H1 (cell line): ENCODE data around the gene DYNC2H1. TPM values are rescaled to one million over a fixed set of nuclear protein-coding genes. Genes with fewer than 3 reads are reported as not detected.
A peak's percentile ranks its signal among the peaks of the same experiment; 100 is the strongest.

ENCODE experiments used
- CTCF ChIA-PET: fragments of 300-600 bp; sonication (Branson Sonifier 250); formaldehyde crosslinking; loops from one replicate; lab custom pipeline; 2021; ENCODE audit not compliant: partially characterized antibody; lab: Charles Lee
- POLR2A ChIA-PET: fragments of 300-600 bp; sonication (Branson Sonifier 250); formaldehyde crosslinking; loops from one replicate; lab custom pipeline; 2021; ENCODE audit warnings: inconsistent platforms; ENCODE audit not compliant: partially characterized antibody; lab: Charles Lee
- DNase-seq, 2 experiments: peaks; one replicate each; pipeline versions ENCODE4 v3.0.0 to v3.0.0-alpha.2; 2010 to 2022; ENCODE audit warnings: low spot score in 2 of 2, low read depth in 1 of 2, mixed read lengths in 1 of 2
- FAIRE-seq: peaks from 2 replicates; lab custom pipeline; 2011; peaks lifted over from hg19 to GRCh38; lab: Jason Lieb, UNC
- H2AFZ ChIP-seq: 2 replicates; pipeline ENCODE4 v1.8.1; 2012; ENCODE audit warnings: low read length, inconsistent platforms
- H2AK5ac ChIP-seq: 2 replicates; pipeline ENCODE4 v1.6.1; 2013; ENCODE audit warnings: low read depth, low read length
- H2BK120ac ChIP-seq: replicated peaks from 2 replicates; pipeline ENCODE3; 2013; ENCODE audit warnings: low read depth, low read length, inconsistent platforms
- H2BK12ac ChIP-seq: 2 replicates; pipeline ENCODE4 v1.6.1; 2013; ENCODE audit warnings: low read depth, low read length
- H2BK15ac ChIP-seq: 2 replicates; pipeline ENCODE4 v1.6.1; 2013; ENCODE audit warnings: low read length
- H2BK20ac ChIP-seq: 2 replicates; pipeline ENCODE4 v1.6.1; 2013; ENCODE audit warnings: low read length
- H2BK5ac ChIP-seq: 2 replicates; pipeline ENCODE4 v1.6.1; 2013; ENCODE audit warnings: low read depth, low read length
- H3K14ac ChIP-seq: 2 replicates; pipeline ENCODE4 v1.6.1; 2013; ENCODE audit warnings: inconsistent platforms; ENCODE audit not compliant: insufficient read length
- H3K18ac ChIP-seq: 2 replicates; pipeline ENCODE4 v1.6.1; 2013; ENCODE audit warnings: low read length; ENCODE audit errors: extremely low read depth
- H3K23ac ChIP-seq: 2 replicates; pipeline ENCODE4 v1.6.1; 2013; ENCODE audit warnings: inconsistent platforms; ENCODE audit not compliant: insufficient read length
- H3K23me2 ChIP-seq: 2 replicates; pipeline ENCODE4 v1.6.1; 2013; ENCODE audit warnings: low read depth, low read length
- H3K27ac ChIP-seq: 2 replicates; pipeline ENCODE4 v1.6.1; 2011; ENCODE audit warnings: low read depth, low read length, inconsistent platforms
- H3K27me3 ChIP-seq, 4 experiments: replicated peaks in 1 of 4; 1 replicate in 1 of 4; 2 replicates in 3 of 4; pipeline versions ENCODE4 v1.6.1 to v1.8.1; 2011 to 2013; ENCODE audit warnings: low read length in 3 of 4, mild to moderate bottlenecking in 3 of 4, inconsistent platforms in 2 of 4, mixed read lengths in 2 of 4, moderate library complexity in 1 of 4; ENCODE audit not compliant: control insufficient read depth in 3 of 4, insufficient read depth in 3 of 4; ENCODE audit errors: extremely low read depth in 1 of 4
- H3K36me3 ChIP-seq, 4 experiments: 2 replicates each; pipeline versions ENCODE4 v1.6.1 to v1.8.1; 2011 to 2013; ENCODE audit warnings: mild to moderate bottlenecking in 4 of 4, low read length in 3 of 4, moderate library complexity in 2 of 4, control low read depth in 1 of 4, inconsistent platforms in 1 of 4; ENCODE audit not compliant: insufficient read depth in 4 of 4, control insufficient read depth in 2 of 4
- H3K4ac ChIP-seq: replicated peaks from 2 replicates; pipeline ENCODE3; 2013; ENCODE audit warnings: low read length, low read depth, mixed read lengths, inconsistent platforms; ENCODE audit not compliant: insufficient read length
- H3K4me1 ChIP-seq, 4 experiments: replicated peaks in 1 of 4; 1 replicate in 1 of 4; 2 replicates in 3 of 4; pipeline versions ENCODE4 v1.6.1 to v1.8.1; 2011 to 2013; ENCODE audit warnings: low read length in 3 of 4, inconsistent platforms in 2 of 4, mixed read lengths in 1 of 4; ENCODE audit not compliant: insufficient read depth in 4 of 4, control insufficient read depth in 3 of 4
- H3K4me2 ChIP-seq, 2 experiments: 2 replicates each; pipeline versions ENCODE4 v1.6.1 to v1.8.1; 2011 to 2013; ENCODE audit warnings: low read depth in 2 of 2, low read length in 2 of 2, control low read depth in 1 of 2, inconsistent platforms in 1 of 2, mild to moderate bottlenecking in 1 of 2; ENCODE audit not compliant: insufficient read depth in 1 of 2
- H3K4me3 ChIP-seq, 4 experiments: fragments of 200-600, 300-600 bp in 1 of 4; sonication (generic), shearing (Covaris generic), sonication (Bioruptor Twin) in 1 of 4; 2 replicates each; pipeline versions ENCODE4 v1.5.1 to v1.8.1; 2011 to 2016; ENCODE audit warnings: low read length in 4 of 4, low read depth in 3 of 4, control low read depth in 2 of 4, inconsistent platforms in 2 of 4, mild to moderate bottlenecking in 2 of 4, mixed read lengths in 1 of 4, moderate library complexity in 1 of 4; ENCODE audit not compliant: insufficient read depth in 2 of 4; ENCODE audit errors: extremely low read depth in 1 of 4
- H3K56ac ChIP-seq: replicated peaks from 2 replicates; pipeline ENCODE3; 2013; ENCODE audit warnings: low read depth, mild to moderate bottlenecking, mixed read lengths, low read length, inconsistent platforms; ENCODE audit not compliant: insufficient read length
- H3K79me1 ChIP-seq: 2 replicates; pipeline ENCODE4 v1.6.1; 2013; ENCODE audit warnings: low read depth, low read length, control low read depth
- H3K79me2 ChIP-seq, 2 experiments: 2 replicates each; pipeline versions ENCODE4 v1.6.1 to v1.8.1; 2012 to 2013; ENCODE audit warnings: low read length in 2 of 2, mild to moderate bottlenecking in 2 of 2, inconsistent platforms in 1 of 2; ENCODE audit not compliant: insufficient read depth in 2 of 2, control insufficient read depth in 1 of 2
- H3K9ac ChIP-seq, 4 experiments: replicated peaks in 1 of 4; 1 replicate in 1 of 4; 2 replicates in 3 of 4; pipeline versions ENCODE4 v1.6.1 to v1.8.1; 2011 to 2013; ENCODE audit warnings: low read depth in 3 of 4, low read length in 3 of 4, control low read depth in 2 of 4, mild to moderate bottlenecking in 2 of 4, moderate library complexity in 2 of 4, inconsistent platforms in 1 of 4; ENCODE audit errors: extremely low read depth in 1 of 4
- H3K9me3 ChIP-seq, 2 experiments: 2 replicates each; pipeline versions ENCODE4 v1.6.1 to v1.8.1; 2012 to 2013; ENCODE audit warnings: mild to moderate bottlenecking in 2 of 2, moderate library complexity in 2 of 2, control low read depth in 1 of 2, inconsistent platforms in 1 of 2, low read depth in 1 of 2, low read length in 1 of 2, mixed read lengths in 1 of 2; ENCODE audit not compliant: insufficient read depth in 2 of 2
- H4K20me1 ChIP-seq, 2 experiments: replicated peaks in 1 of 2; 2 replicates each; pipeline versions ENCODE3 to v1.8.1; 2011 to 2013; ENCODE audit warnings: inconsistent platforms in 2 of 2, low read length in 2 of 2, mild to moderate bottlenecking in 1 of 2; ENCODE audit not compliant: insufficient read depth in 2 of 2, control insufficient read depth in 1 of 2
- H4K5ac ChIP-seq: 2 replicates; pipeline ENCODE4 v1.6.1; 2013; ENCODE audit warnings: low read length, low read depth, mixed read lengths, inconsistent platforms; ENCODE audit not compliant: insufficient read length
- H4K8ac ChIP-seq: 2 replicates; pipeline ENCODE4 v1.8.0; 2013; ENCODE audit warnings: mild to moderate bottlenecking, moderate library complexity, low read length, inconsistent platforms; ENCODE audit not compliant: insufficient read depth; ENCODE audit errors: extremely low read depth
- H4K91ac ChIP-seq: replicated peaks from 2 replicates; pipeline ENCODE3; 2013; ENCODE audit warnings: low read length, mixed read lengths, inconsistent platforms; ENCODE audit not compliant: insufficient read length
- CBX5 ChIP-seq: fragments of 300-800, 300-1000 bp; sonication (generic); IDR thresholded peaks from 2 replicates; pipeline ENCODE4 v1.7.1; 2016; ENCODE audit warnings: antibody characterized with exemption, low read length, low read depth
- RAD21 ChIP-seq, 2 experiments: IDR thresholded peaks in 1 of 2; conservative IDR thresholded peaks in 1 of 2; 2 replicates each; pipeline ENCODE4 v1.6.1; 2011; ENCODE audit warnings: low read depth in 2 of 2, low read length in 2 of 2, improper control_type of control experiment in 1 of 2, inconsistent platforms in 1 of 2, mild to moderate bottlenecking in 1 of 2, moderate library complexity in 1 of 2
- ZNF274 ChIP-seq: IDR thresholded peaks from 2 replicates; pipeline ENCODE4 v1.7.0; 2012; ENCODE audit warnings: low read length, borderline replicate concordance; ENCODE audit errors: extremely low read depth
- WGBS, 2 experiments: shearing (Covaris generic) in 1 of 2; methylation state at CpG; one replicate each; pipeline versions ENCODE4 v1.1.6 to v1.1.7; 2013 to 2015; ENCODE audit warnings: low lambda C conversion rate in 2 of 2, mixed read lengths in 2 of 2, inconsistent platforms in 1 of 2, low coverage in 1 of 2, missing lambda C conversion rate in 1 of 2; ENCODE audit not compliant: insufficient replicate concordance in 2 of 2, insufficient coverage in 1 of 2, insufficient read length in 1 of 2; ENCODE audit errors: extremely low coverage in 1 of 2, missing lambda C conversion rate in 1 of 2; 5-methylcytosine and 5-hydroxymethylcytosine counted together
- polyA plus RNA-seq, 7 experiments: library from polyadenylated mRNA; depleted of rRNA in 3 of 7; stranded (reverse) in 5 of 7; unstranded in 2 of 7; fragments of >200 nt in 5 of 7; fragments of 200-250 nt in 2 of 7; gene quantifications; 1 replicate in 5 of 7; 2 replicates in 1 of 7; 4 replicates in 1 of 7; pipeline versions ENCODE4 v1.2.1 to v1.2.3, GENCODE V29; 2011 to 2013; ENCODE audit warnings: missing spikeins in 2 of 7, mixed read lengths in 2 of 7
- total RNA-seq: library from RNA; stranded (reverse); fragmentation: NEBNext Ultra II Directional; extraction: Animal tissue kit (Norgen Biotek cat#: 25700); gene quantifications from 2 replicates; pipeline ENCODE4 v1.2.1, GENCODE V29; 2021
- TF ChIP-seq, protein P1 (sequence below), 3 experiments: IDR thresholded peaks; 1 replicate in 2 of 3; 2 replicates in 1 of 3; pipeline versions ENCODE4 v1.5.1 to v1.6.1; 2011; ENCODE audit warnings: low read length in 3 of 3, mild to moderate bottlenecking in 3 of 3, inconsistent platforms in 2 of 3, low read depth in 1 of 3, moderate library complexity in 1 of 3; ENCODE audit not compliant: insufficient read depth in 1 of 3; ENCODE audit errors: control extremely low read depth in 1 of 3

The DYNC2H1 gene
- total and polyA plus RNA-seq, 2 of the 8 experiments (the other 6 are each of a cell fraction or from before 2014, with no cell fraction given) = 6.2 to 12.0 TPM

DNA sequence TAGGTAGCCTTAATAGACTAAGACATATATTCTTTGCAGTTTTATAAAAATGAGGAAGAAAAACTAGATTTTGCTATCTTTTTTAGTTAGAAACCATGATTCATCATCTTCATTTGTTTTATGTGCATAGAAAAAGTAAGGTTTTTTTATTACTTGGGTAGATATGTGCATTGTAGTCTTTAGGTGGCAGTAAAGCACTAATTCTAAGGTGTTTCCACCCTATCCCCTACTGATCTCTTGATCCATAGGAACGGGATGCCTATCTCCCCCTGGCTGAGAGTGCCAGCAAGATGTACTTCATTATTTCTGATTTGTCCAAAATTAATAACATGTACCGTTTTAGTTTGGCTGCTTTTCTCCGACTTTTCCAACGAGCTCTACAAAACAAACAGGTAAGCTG lies 148.1 kb downstream of the DYNC2H1 start:
- Histone ChIP-seq H3K36me3 (no peaks in the 10 kb centered on the region; a peak in 1 of 8 replicates), H4K91ac (no peak overlapping the region), H3K79me2 (no peaks in the 10 kb centered on the region), H3K23me2 (no peaks in the 10 kb centered on the region), H3K56ac (no peak overlapping the region), H2BK120ac (no peak overlapping the region), H3K23ac (no peak overlapping the region), H4K8ac (no peak overlapping the region), H3K4me1 (no peaks in the 10 kb centered on the region), H2BK20ac (no peak overlapping the region), H2BK12ac (no peak overlapping the region), H2BK5ac (no peak overlapping the region), H3K4me2 (no peak overlapping the region), H3K14ac (no peak overlapping the region), H2AK5ac (no peak overlapping the region), H3K4ac (no peak overlapping the region), H3K79me1 (no peaks in the 10 kb centered on the region), H3K9me3 (no peaks in the 10 kb centered on the region), H3K9ac (no peak overlapping the region), H3K18ac (no peak overlapping the region), H3K27me3 (no peaks in the 10 kb centered on the region), H4K5ac (no peak overlapping the region), H3K27ac (no peak overlapping the region), H2BK15ac (no peak overlapping the region), H3K4me3 (no peak overlapping the region), H4K20me1 (no peaks in the 10 kb centered on the region), H2AFZ (no peak overlapping the region)
- TF ChIP-seq, protein P1, sequence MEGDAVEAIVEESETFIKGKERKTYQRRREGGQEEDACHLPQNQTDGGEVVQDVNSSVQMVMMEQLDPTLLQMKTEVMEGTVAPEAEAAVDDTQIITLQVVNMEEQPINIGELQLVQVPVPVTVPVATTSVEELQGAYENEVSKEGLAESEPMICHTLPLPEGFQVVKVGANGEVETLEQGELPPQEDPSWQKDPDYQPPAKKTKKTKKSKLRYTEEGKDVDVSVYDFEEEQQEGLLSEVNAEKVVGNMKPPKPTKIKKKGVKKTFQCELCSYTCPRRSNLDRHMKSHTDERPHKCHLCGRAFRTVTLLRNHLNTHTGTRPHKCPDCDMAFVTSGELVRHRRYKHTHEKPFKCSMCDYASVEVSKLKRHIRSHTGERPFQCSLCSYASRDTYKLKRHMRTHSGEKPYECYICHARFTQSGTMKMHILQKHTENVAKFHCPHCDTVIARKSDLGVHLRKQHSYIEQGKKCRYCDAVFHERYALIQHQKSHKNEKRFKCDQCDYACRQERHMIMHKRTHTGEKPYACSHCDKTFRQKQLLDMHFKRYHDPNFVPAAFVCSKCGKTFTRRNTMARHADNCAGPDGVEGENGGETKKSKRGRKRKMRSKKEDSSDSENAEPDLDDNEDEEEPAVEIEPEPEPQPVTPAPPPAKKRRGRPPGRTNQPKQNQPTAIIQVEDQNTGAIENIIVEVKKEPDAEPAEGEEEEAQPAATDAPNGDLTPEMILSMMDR (IDR thresholded peaks at IDR 0.05; ENCODE audit: control extremely low read depth in 1 of 3, insufficient read depth in 1 of 3, low read depth in 1 of 3, low read length in 3 of 3) = peak in 2 of 3 experiments; percentile 51 to 62; a peak in 3 of 4 replicates
- no peak for TF ChIP-seq CBX5
- TF ChIP-seq RAD21 (IDR thresholded peaks at IDR 0.05 in 1 of 2, conservative IDR thresholded peaks at IDR 0.05 in 1 of 2; ENCODE audit: low read depth in 2 of 2, low read length in 2 of 2) = peak; percentile 62 to 69
- TF ChIP-seq ZNF274 = no peak
- CTCF ChIA-PET = interaction anchor here (0.6 to 4.0 kb wide), 20 partner anchors 9 to 407 kb away, joined by 3 to 15 read pairs (median 4); no protein-coding TSS in a partner anchor
- no peak for DNase-seq
- FAIRE-seq = no peak
- POLR2A ChIA-PET = no interaction called here
- 73% methylated on average over 4 of the region's 4 CpGs; no CpG with 5 or more reads in 1 of the 2 experiments for WGBS, 2 experiments
